ENCODE data around the gene CNTNAP5. TPM values are rescaled to one million over a fixed set of nuclear protein-coding genes. Genes with fewer than 3 reads are reported as not detected.

CNTNAP5 gene
- total RNA-seq, 2 experiments from 2014 or later: not detected

- Mint-ChIP-seq H3K27ac (no peak overlapping the region), H3K27me3 (ENCODE audit: low read depth) (no peaks in the 10 kb centered on the region), H3K36me3 (ENCODE audit: low read depth) (no peaks in the 10 kb centered on the region), H3K4me1 (ENCODE audit: low read depth) (no peaks in the 10 kb centered on the region), H3K9me3 (peaks cover 6% of the 10 kb centered on the region), H3K4me3 (no peak overlapping the region)
- intact Hi-C loops (cut with micrococcal nuclease): no loop called here
- no peak for DNase-seq
- CTCF ChIA-PET: no interaction called here
Measured at GRCh38 chr2:124171472-124172063, 146.5 kb downstream of the CNTNAP5 start.

DNA sequence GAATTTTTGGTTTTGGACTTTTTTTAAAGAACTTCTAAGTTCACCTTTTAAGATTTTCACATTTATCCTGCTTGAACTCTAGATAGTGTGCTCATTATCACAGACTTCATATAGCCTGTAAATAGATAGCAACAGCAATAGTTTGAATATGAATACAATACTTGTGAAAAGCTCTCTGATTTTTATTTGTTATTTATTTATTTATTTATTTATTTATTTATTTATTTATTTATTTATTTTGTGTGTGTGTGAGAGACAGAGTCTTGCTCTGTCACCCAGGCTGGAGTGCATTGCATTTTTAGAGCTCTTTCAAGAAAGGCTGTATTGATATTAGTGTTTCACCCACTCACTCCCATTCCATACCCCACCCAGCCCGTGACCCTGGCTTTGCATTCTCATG is 153.6 kb downstream of the CNTNAP5 start:
- CTCF ChIA-PET: no interaction called here
- H3K4me1 Mint-ChIP-seq (ENCODE audit: low read depth): no peaks in the 10 kb centered on the region

DNA sequence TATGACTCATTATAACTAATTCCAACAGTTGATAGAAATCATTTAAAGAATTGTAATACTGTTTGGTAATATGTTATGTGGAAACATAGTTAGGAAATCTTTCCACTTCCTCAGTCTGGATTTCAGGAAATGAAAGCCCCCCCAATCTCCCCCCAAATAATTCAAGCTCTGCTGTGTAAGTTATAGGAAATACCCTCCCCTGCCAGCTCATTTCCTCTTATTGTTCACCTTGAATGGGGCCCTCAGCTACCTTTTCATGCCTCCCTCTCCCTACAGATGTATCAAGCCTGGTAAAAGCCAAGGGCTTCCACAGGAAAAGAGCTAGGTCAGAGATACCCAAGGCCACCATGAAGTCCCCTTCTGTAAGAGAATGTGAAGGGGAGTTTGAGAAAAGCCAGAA is 155.5 kb downstream of the CNTNAP5 start:
- intact Hi-C loops (cut with micrococcal nuclease): no loop called here
- no peaks in the 10 kb centered on the region for H3K36me3 Mint-ChIP-seq (ENCODE audit: low read depth)
- DNase-seq: no peak
- H3K27me3 Mint-ChIP-seq (ENCODE audit: low read depth): no peaks in the 10 kb centered on the region
- no peaks in the 10 kb centered on the region for H3K4me1 Mint-ChIP-seq (ENCODE audit: low read depth)
- no peak overlapping the region for H3K4me3 Mint-ChIP-seq
- peaks cover 2% of the 10 kb centered on the region for H3K9me3 Mint-ChIP-seq
- CTCF ChIA-PET: no interaction called here
- H3K27ac Mint-ChIP-seq: no peak overlapping the region

More for the DNA sequence above, 153.6 kb downstream of the CNTNAP5 start:
- Mint-ChIP-seq H3K9me3 (peaks cover 5% of the 10 kb centered on the region), H3K27me3 (ENCODE audit: low read depth) (no peaks in the 10 kb centered on the region), H3K4me3 (no peak overlapping the region), H3K36me3 (ENCODE audit: low read depth) (no peaks in the 10 kb centered on the region), H3K27ac (no peak overlapping the region)
- intact Hi-C loops (cut with micrococcal nuclease): no loop called here
- no peak for DNase-seq

DNA sequence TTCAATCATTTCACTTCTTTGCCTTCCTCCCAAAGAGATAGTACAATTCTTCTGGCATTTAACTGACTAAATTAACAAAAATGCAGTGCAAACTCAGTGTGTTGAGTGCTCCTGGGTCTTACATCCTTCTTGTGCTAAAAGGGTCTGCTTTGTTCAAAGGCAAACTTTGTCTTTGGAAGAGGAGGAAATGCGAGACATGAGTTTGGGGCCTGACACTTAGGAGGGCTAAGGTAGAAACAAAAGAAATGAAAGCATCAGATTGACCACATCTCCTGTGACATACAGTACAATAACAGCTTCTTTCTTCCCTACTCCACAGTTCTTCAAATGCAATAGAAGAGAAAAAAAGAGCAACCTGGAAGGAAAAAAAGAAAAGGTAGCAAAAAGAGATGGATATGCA is 161.7 kb downstream of the CNTNAP5 start:
- intact Hi-C loops (cut with micrococcal nuclease): no loop called here
- H3K27me3 Mint-ChIP-seq (ENCODE audit: low read depth): no peaks in the 10 kb centered on the region
- H3K4me3 Mint-ChIP-seq: no peak overlapping the region
- CTCF ChIA-PET: interaction anchor here (0.6 kb wide), 1 partner anchor 25 kb away, joined by 3 read pairs; no protein-coding TSS in a partner anchor
- no peak overlapping the region for H3K27ac Mint-ChIP-seq
- H3K4me1 Mint-ChIP-seq (ENCODE audit: low read depth): no peaks in the 10 kb centered on the region
- no peak for DNase-seq
- no peaks in the 10 kb centered on the region for H3K9me3 Mint-ChIP-seq
- H3K36me3 Mint-ChIP-seq (ENCODE audit: low read depth): no peaks in the 10 kb centered on the region

GRCh38 chr2:124187948-124188347 is 162.9 kb downstream of the CNTNAP5 start:
- no peaks in the 10 kb centered on the region for H3K36me3 Mint-ChIP-seq (ENCODE audit: low read depth)
- H3K4me3 Mint-ChIP-seq: no peak overlapping the region
- intact Hi-C loops (cut with micrococcal nuclease): no loop called here
- no peaks in the 10 kb centered on the region for H3K4me1 Mint-ChIP-seq (ENCODE audit: low read depth)
- H3K27ac Mint-ChIP-seq: no peak overlapping the region
- no peaks in the 10 kb centered on the region for H3K9me3 Mint-ChIP-seq
- CTCF ChIA-PET: no interaction called here
- no peaks in the 10 kb centered on the region for H3K27me3 Mint-ChIP-seq (ENCODE audit: low read depth)
- no peak for DNase-seq

DNA sequence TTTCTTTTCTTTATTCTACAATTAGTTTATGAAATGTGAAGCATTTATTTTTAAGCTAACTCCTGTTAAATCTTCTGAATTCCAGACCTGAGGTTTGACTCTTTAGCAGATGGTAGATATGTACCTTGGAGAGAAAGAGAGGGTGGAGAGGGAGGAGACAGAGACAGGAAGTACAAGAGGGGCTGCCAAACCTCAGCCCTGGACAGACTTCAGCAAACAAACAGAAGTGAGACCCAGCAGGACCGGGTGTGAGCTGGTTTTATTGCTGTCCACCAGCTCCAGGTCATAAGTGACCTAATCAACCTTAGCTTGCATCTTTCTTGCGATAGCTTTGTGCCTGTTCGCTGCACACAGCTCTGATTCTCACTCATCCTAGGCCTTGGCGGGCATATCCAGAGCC is 168.6 kb downstream of the CNTNAP5 start:
- CTCF ChIA-PET: no interaction called here
- H3K36me3 Mint-ChIP-seq (ENCODE audit: low read depth): no peaks in the 10 kb centered on the region
- no peak overlapping the region for H3K27ac Mint-ChIP-seq
- intact Hi-C loops (cut with micrococcal nuclease): no loop called here
- no peaks in the 10 kb centered on the region for H3K4me1 Mint-ChIP-seq (ENCODE audit: low read depth)
- H3K27me3 Mint-ChIP-seq (ENCODE audit: low read depth): no peaks in the 10 kb centered on the region
- no peak overlapping the region for H3K4me3 Mint-ChIP-seq
- DNase-seq: no peak
- no peaks in the 10 kb centered on the region for H3K9me3 Mint-ChIP-seq

DNA sequence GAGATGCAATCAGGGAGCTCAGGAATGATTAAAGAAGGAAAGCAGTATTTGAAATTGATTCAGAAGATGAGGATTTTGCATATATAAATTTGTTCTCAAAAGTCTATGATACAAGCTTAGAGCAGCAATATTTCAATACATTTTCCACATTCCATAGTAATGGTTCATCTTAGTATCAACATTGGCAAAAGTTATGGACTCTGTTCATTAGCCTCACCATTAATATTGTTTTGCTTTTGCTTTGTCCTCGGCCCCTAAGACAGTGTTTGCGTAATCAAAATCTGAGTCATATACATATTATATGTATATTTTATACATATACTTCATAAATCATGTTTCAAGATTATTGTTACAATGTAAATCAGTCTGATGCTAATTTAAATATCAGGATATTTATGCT is 176.6 kb downstream of the CNTNAP5 start:
- DNase-seq: no peak
- Mint-ChIP-seq H3K4me1 (ENCODE audit: low read depth) (no peaks in the 10 kb centered on the region), H3K36me3 (ENCODE audit: low read depth) (no peaks in the 10 kb centered on the region), H3K4me3 (no peak overlapping the region), H3K27me3 (ENCODE audit: low read depth) (no peaks in the 10 kb centered on the region), H3K27ac (no peak overlapping the region), H3K9me3 (peaks cover 2% of the 10 kb centered on the region)
- CTCF ChIA-PET: no interaction called here
- intact Hi-C loops (cut with micrococcal nuclease): no loop called here

DNA sequence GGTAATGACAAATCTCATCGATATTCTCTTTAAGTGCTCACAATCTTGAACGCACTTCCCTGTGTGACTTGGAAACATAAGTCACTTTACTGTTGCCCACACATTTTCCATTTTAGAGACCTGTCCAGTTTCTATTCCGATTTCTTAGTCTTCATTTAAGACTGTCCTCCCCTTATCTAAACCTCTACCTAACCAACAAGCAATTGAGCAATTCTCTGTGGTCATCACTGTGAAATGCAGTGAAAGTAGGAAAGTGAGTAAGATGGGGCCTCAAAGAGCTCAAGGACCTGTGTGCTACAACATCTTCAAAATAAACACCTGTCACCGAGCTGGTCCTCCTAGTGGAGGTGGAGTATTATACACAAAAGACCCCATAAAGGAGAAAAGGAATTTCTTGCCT is 184.4 kb downstream of the CNTNAP5 start:
- CTCF ChIA-PET: no interaction called here
- Mint-ChIP-seq H3K9me3 (no peaks in the 10 kb centered on the region), H3K27ac (no peak overlapping the region), H3K4me1 (ENCODE audit: low read depth) (no peaks in the 10 kb centered on the region), H3K27me3 (ENCODE audit: low read depth) (no peaks in the 10 kb centered on the region), H3K36me3 (ENCODE audit: low read depth) (no peaks in the 10 kb centered on the region), H3K4me3 (no peak overlapping the region)
- DNase-seq: no peak
- intact Hi-C loops (cut with micrococcal nuclease): no loop called here

DNA sequence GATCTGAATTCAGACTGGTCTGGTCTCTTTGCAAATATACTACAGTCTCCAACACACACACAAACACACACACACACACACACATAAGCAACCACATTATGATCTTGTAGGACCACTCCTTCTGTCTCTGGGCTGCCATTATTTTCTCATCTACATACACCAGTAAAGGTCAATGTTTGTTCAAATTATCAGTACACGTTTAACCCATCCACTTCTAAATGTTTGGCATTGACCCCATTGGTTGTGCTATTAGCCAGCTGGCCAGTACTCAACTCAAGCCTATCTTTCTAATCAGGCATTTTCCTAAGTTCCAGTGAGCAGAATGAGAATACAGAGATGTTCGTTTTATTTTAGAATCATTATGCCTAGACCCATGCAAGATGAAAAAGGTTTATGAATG is 186.4 kb downstream of the CNTNAP5 start:
- Mint-ChIP-seq H3K9me3 (no peaks in the 10 kb centered on the region), H3K27me3 (ENCODE audit: low read depth) (no peaks in the 10 kb centered on the region), H3K36me3 (ENCODE audit: low read depth) (no peaks in the 10 kb centered on the region), H3K4me3 (no peak overlapping the region), H3K27ac (no peak overlapping the region), H3K4me1 (ENCODE audit: low read depth) (no peaks in the 10 kb centered on the region)
- CTCF ChIA-PET: interaction anchor here (0.8 kb wide), 1 partner anchor 25 kb away, joined by 3 read pairs; no protein-coding TSS in a partner anchor
- intact Hi-C loops (cut with micrococcal nuclease): no loop called here
- no peak for DNase-seq

DNA sequence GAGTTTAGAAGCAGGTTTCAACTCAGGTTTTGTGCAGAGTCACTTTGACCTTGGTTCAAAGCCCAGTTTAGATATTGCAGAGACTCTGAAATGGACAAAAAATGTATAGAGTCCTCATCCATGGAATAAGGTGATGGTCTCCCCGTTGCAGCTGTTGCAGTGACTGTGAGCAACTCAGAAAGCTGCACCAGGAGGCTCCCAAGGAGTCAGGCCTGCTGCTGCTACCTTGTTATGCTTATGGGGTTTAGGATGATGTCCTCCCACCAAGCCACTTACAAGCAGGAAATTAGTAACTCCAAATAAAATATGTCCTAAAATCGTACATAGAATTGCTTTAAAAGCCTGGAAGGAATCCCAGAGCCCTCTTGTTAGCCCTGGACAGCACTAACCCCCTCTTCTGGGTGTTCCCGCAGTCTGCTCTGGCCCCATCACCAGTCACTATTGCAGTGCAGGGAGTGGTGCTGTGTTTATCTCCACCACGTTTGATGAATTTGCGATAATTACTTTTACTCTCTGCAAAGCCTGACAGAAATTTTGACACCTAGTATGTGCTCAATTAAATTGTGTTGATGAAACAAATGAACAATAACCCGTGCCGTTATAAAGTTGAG is 189.0 kb downstream of the CNTNAP5 start:
- CTCF ChIA-PET: no interaction called here
- H3K4me1 Mint-ChIP-seq (ENCODE audit: low read depth): no peaks in the 10 kb centered on the region
- no peak overlapping the region for H3K4me3 Mint-ChIP-seq
- no peaks in the 10 kb centered on the region for H3K27me3 Mint-ChIP-seq (ENCODE audit: low read depth)
- H3K27ac Mint-ChIP-seq: no peak overlapping the region
- no peak for DNase-seq
- H3K9me3 Mint-ChIP-seq: peaks cover 6% of the 10 kb centered on the region
- intact Hi-C loops (cut with micrococcal nuclease): no loop called here
- no peaks in the 10 kb centered on the region for H3K36me3 Mint-ChIP-seq (ENCODE audit: low read depth)

- Mint-ChIP-seq H3K4me3 (no peak overlapping the region), H3K27ac (no peak overlapping the region), H3K27me3 (ENCODE audit: low read depth) (no peaks in the 10 kb centered on the region), H3K4me1 (ENCODE audit: low read depth) (no peaks in the 10 kb centered on the region), H3K36me3 (ENCODE audit: low read depth) (no peaks in the 10 kb centered on the region), H3K9me3 (no peaks in the 10 kb centered on the region)
- CTCF ChIA-PET: interaction anchor here (0.6 kb wide), 1 partner anchor 70 kb away, joined by 3 read pairs; no protein-coding TSS in a partner anchor
- intact Hi-C loops (cut with micrococcal nuclease): no loop called here
- DNase-seq: no peak
Measured at GRCh38 chr2:124246170-124246569, 221.1 kb downstream of the CNTNAP5 start.

DNA sequence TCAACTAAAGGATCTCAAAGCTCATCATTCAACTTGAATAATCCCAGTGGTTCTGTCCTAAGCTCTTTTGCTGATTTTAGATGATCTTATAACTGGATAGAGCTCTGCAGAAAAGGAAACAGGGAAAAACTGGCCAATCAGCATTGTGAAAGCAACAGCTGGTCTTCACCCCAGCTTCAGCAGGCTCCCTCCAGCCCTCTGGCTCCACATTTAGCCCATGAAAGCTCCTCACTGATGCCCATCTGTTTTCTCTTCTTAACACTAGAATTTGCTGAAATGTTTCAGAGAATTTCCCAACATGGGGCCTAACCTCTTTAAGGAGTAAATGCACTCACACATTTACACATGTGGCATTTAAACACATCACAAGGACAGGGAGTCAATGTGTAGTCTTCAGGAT is 223.3 kb downstream of the CNTNAP5 start:
- H3K27ac Mint-ChIP-seq: no peak overlapping the region

GRCh38 chr2:124250433-124250832 is 225.3 kb downstream of the CNTNAP5 start:
- Mint-ChIP-seq H3K27me3 (ENCODE audit: low read depth) (no peaks in the 10 kb centered on the region), H3K36me3 (ENCODE audit: low read depth) (no peaks in the 10 kb centered on the region), H3K4me1 (ENCODE audit: low read depth) (no peaks in the 10 kb centered on the region), H3K27ac (no peak overlapping the region), H3K4me3 (no peak overlapping the region), H3K9me3 (no peaks in the 10 kb centered on the region)
- intact Hi-C loops (cut with micrococcal nuclease): no loop called here
- no peak for DNase-seq
- CTCF ChIA-PET: no interaction called here

More for the DNA sequence above, 223.3 kb downstream of the CNTNAP5 start:
- Mint-ChIP-seq H3K27me3 (ENCODE audit: low read depth) (no peaks in the 10 kb centered on the region), H3K4me1 (ENCODE audit: low read depth) (no peaks in the 10 kb centered on the region), H3K9me3 (no peaks in the 10 kb centered on the region), H3K36me3 (ENCODE audit: low read depth) (no peaks in the 10 kb centered on the region), H3K4me3 (no peak overlapping the region)
- intact Hi-C loops (cut with micrococcal nuclease): no loop called here
- CTCF ChIA-PET: no interaction called here
- DNase-seq: no peak
